Panc1 (cell line): Measurements from ENCODE around the gene TENM3. TPM values are rescaled to one million over a fixed set of nuclear protein-coding genes. Genes with fewer than 3 reads are reported as not detected.

Source experiments
- ATAC-seq: fragments of 200-7000 bp; cut with Tn5 transposase; 2 replicates; pipeline ENCODE4 v1.9.1; 2020; ENCODE audit warnings: mild to moderate bottlenecking, moderate library complexity
- BruUV-seq: library from RNA; stranded (reverse); fragments of 400-500 nt; replicated peaks from 2 replicates; lab custom pipeline; 2021; lab: Mats Ljungman, UMichigan
- CTCF ChIA-PET: fragments of 300-600 bp; sonication (Branson Sonifier 250); formaldehyde crosslinking; loops from one replicate; lab custom pipeline; 2022; ENCODE audit warnings: antibody characterized with exemption; lab: Charles Lee
- POLR2A ChIA-PET: fragments of 300-600 bp; sonication (Branson Sonifier 250); formaldehyde crosslinking; loops from one replicate; lab custom pipeline; 2022; ENCODE audit warnings: antibody characterized with exemption; lab: Charles Lee
- DNase-seq: peaks from one replicate; pipeline ENCODE4 v3.0.0-alpha.2; 2010; ENCODE audit warnings: low read depth, low spot score
- H3K27ac ChIP-seq: 2 replicates; pipeline ENCODE4 v1.5.1; 2011; ENCODE audit warnings: mild to moderate bottlenecking, low read length, inconsistent platforms
- H3K27me3 ChIP-seq: fragments of 200-500 bp; sonication (Bioruptor generic); 2 replicates; pipeline ENCODE4 v1.6.0; 2014; ENCODE audit warnings: low read length, inconsistent platforms; ENCODE audit not compliant: control insufficient read depth, insufficient read depth
- H3K36me3 ChIP-seq: fragments of 200-500 bp; sonication (Bioruptor generic); 2 replicates; pipeline ENCODE4 v1.5.1; 2014; ENCODE audit warnings: inconsistent platforms, mild to moderate bottlenecking, low read length, moderate library complexity; ENCODE audit not compliant: control insufficient read depth, insufficient read depth
- H3K4me1 ChIP-seq: 2 replicates; pipeline ENCODE4 v1.5.1; 2011; ENCODE audit warnings: inconsistent platforms, mild to moderate bottlenecking, low read length, moderate library complexity; ENCODE audit not compliant: control insufficient read depth, insufficient read depth
- H3K4me3 ChIP-seq, 2 experiments: 2 replicates each; pipeline ENCODE4 v1.5.1; 2011 to 2012; ENCODE audit warnings: low read depth in 2 of 2, low read length in 2 of 2, mild to moderate bottlenecking in 2 of 2, inconsistent platforms in 1 of 2, moderate library complexity in 1 of 2
- H3K9me3 ChIP-seq: fragments of 200-500 bp; sonication (Bioruptor generic); 2 replicates; pipeline ENCODE4 v1.5.1; 2014; ENCODE audit warnings: low read depth, mild to moderate bottlenecking, inconsistent platforms, low read length, moderate library complexity; ENCODE audit not compliant: control insufficient read depth, insufficient read depth
- CTCF ChIP-seq: fragments of 450-650 bp; IDR thresholded peaks from 2 replicates; pipeline ENCODE4 v1.5.1; 2017; ENCODE audit warnings: mild to moderate bottlenecking
- POLR2AphosphoS5 ChIP-seq: IDR thresholded peaks from 2 replicates; pipeline ENCODE4 v1.6.1; 2012; ENCODE audit warnings: mild to moderate bottlenecking, low read depth, low read length, moderate library complexity
- SIN3A ChIP-seq: IDR thresholded peaks from 2 replicates; pipeline ENCODE4 v1.6.1; 2012; ENCODE audit warnings: low read depth, mild to moderate bottlenecking, low read length, moderate library complexity, borderline replicate concordance; ENCODE audit not compliant: insufficient read depth
- TCF7L2 ChIP-seq: IDR thresholded peaks from 2 replicates; pipeline ENCODE4 v1.6.1; 2011; ENCODE audit warnings: mild to moderate bottlenecking, low read depth, low read length, inconsistent platforms
- in situ Hi-C: cut with HindIII; loops from 2 replicates; pipeline ENCODE4 v1.10.0; 2016; ENCODE audit warnings: low sequenced_read_pairs, low pct_unique_long_range_greater_than_20kb
- intact Hi-C: fragments of 100-400 bp; cut with micrococcal nuclease; formaldehyde crosslinking; loops from one replicate; pipeline ENCODE4 v1.10.0; 2022; ENCODE audit not compliant: unreplicated experiment
- total RNA-seq: library from RNA; stranded (reverse); gene quantifications from one replicate; pipeline ENCODE4 v1.2.1, GENCODE V29; 2021; ENCODE audit not compliant: unreplicated experiment
- TF ChIP-seq, protein P1 (sequence below), 2 experiments: IDR thresholded peaks; 2 replicates each; pipeline ENCODE4 v1.6.1; 2011 to 2012; ENCODE audit warnings: low read depth in 2 of 2, control low read depth in 1 of 2, low read length in 1 of 2, mild to moderate bottlenecking in 1 of 2, moderate library complexity in 1 of 2; ENCODE audit not compliant: insufficient read depth in 1 of 2

TENM3 gene
- total RNA-seq, 1 experiment from 2014 or later = 0.95 TPM

DNA sequence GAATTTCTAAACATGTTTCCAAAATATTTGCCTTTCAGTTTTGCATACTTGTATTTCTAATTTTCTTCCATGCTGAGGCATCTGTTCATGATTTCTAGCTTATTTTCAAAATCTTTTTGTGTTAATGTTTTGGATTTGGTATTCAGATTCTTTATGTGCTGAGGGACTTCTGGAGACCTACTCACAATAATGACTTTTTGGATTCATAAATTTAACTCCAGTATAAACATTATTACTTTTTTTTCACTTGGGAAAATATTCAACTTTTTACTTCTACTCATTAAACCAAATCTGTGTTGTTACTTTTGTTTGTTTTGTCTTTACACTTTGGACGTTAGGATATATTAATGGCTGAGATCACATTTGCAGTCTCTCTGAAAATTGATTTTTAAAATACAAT, 183.7 kb downstream of the TENM3 start:
- Histone ChIP-seq H3K4me1 (no peaks in the 10 kb centered on the region), H3K27ac (no peak overlapping the region), H3K9me3 (no peaks in the 10 kb centered on the region), H3K4me3 (no peak overlapping the region), H3K36me3 (no peaks in the 10 kb centered on the region), H3K27me3 (no peaks in the 10 kb centered on the region)
- ATAC-seq = no peak
- no peak for DNase-seq
- intact Hi-C loops (no loop called here), in situ Hi-C loops (no loop called here)
- BruUV-seq = no TSS peak
- ChIA-PET POLR2A (no interaction called here), CTCF (no interaction called here)
- no peak for TF ChIP-seq SIN3A
- TF ChIP-seq CTCF = no peak
- no peak for TF ChIP-seq POLR2AphosphoS5
- TF ChIP-seq, protein P1, sequence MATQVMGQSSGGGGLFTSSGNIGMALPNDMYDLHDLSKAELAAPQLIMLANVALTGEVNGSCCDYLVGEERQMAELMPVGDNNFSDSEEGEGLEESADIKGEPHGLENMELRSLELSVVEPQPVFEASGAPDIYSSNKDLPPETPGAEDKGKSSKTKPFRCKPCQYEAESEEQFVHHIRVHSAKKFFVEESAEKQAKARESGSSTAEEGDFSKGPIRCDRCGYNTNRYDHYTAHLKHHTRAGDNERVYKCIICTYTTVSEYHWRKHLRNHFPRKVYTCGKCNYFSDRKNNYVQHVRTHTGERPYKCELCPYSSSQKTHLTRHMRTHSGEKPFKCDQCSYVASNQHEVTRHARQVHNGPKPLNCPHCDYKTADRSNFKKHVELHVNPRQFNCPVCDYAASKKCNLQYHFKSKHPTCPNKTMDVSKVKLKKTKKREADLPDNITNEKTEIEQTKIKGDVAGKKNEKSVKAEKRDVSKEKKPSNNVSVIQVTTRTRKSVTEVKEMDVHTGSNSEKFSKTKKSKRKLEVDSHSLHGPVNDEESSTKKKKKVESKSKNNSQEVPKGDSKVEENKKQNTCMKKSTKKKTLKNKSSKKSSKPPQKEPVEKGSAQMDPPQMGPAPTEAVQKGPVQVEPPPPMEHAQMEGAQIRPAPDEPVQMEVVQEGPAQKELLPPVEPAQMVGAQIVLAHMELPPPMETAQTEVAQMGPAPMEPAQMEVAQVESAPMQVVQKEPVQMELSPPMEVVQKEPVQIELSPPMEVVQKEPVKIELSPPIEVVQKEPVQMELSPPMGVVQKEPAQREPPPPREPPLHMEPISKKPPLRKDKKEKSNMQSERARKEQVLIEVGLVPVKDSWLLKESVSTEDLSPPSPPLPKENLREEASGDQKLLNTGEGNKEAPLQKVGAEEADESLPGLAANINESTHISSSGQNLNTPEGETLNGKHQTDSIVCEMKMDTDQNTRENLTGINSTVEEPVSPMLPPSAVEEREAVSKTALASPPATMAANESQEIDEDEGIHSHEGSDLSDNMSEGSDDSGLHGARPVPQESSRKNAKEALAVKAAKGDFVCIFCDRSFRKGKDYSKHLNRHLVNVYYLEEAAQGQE (IDR thresholded peaks at IDR 0.05; ENCODE audit: insufficient read depth in 1 of 2, low read depth in 2 of 2, low read length in 1 of 2) = no peak
- no peak for TF ChIP-seq TCF7L2

- no peak for DNase-seq
- intact Hi-C loops = no loop called here
- ATAC-seq = no peak
- Histone ChIP-seq H3K36me3 (no peaks in the 10 kb centered on the region), H3K27ac (no peak overlapping the region), H3K4me3 (no peak overlapping the region), H3K27me3 (no peaks in the 10 kb centered on the region), H3K9me3 (no peaks in the 10 kb centered on the region), H3K4me1 (no peaks in the 10 kb centered on the region)
- BruUV-seq = no TSS peak
- CTCF ChIA-PET = no interaction called here
- no peak for TF ChIP-seq TCF7L2
- TF ChIP-seq, protein P1 (IDR thresholded peaks at IDR 0.05; ENCODE audit: insufficient read depth in 1 of 2, low read depth in 2 of 2, low read length in 1 of 2) = no peak
- TF ChIP-seq CTCF = no peak
- TF ChIP-seq SIN3A = no peak
- TF ChIP-seq POLR2AphosphoS5 = no peak
- POLR2A ChIA-PET = no interaction called here
- in situ Hi-C loops = no loop called here
These were observed 184.4 kb downstream of the TENM3 start for GRCh38 chr4:182427554-182427953.
